Activated naive CD4-positive, alpha-beta T cell (primary cell): ENCODE measurements around the gene SCIN.
"Not testable (repeated sequence)": the region's sequence is repeated elsewhere in the genome, so short reads cannot be mapped to it uniquely, and the experiment has no call there.

Source experiments
- DNase-seq, 4 experiments: peaks; one replicate each; lab custom pipeline; 2025; lab: John Stamatoyannopoulos, UW

The SCIN gene

DNA sequence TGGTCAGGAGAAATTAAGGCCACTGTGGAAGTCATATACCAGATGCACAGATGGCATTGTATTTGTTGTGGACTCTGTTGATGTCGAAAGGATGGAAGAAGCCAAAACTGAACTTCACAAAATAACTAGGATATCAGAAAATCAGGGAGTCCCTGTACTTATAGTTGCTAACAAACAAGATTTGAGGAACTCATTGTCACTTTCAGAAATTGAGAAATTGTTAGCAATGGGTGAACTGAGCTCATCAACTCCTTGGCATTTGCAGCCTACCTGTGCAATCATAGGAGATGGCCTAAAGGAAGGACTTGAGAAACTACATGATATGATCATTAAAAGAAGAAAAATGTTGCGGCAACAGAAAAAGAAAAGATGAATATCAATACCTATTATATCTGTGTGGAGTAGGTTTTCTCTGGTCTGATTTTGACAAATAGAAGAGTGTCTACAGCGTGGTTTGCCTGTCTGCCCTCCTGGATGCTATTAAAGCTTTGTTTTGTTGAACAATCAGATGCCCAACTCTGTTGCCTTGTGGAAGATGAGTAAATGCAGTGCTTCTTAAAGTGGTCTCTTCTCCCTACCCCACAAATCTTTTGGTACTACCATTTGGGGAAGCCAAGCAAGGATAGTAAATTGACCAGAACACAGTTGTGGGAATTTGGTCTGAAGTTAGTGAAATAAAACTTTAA lies 118.1 kb downstream of the SCIN start:
- DNase-seq, result not testable (repeated sequence)

DNA sequence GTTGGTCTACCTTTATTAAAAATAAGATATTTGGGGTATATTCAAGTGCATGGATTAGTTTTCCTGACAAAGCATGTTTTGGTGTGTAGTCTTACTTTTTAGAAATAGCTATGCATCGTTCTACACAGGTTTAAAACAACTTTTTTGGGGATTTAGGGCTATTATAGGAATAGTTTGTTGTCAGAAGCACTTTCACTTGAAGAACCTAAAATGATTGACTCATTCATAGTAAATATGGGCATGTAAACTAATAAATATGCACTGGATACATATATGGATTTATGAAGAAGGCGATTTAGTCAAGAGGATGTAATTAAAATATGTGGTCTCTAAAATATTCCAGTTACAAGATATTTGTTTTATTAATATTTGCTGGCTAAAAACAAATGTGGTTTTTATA lies 118.9 kb downstream of the SCIN start:
- no peak for DNase-seq

DNA sequence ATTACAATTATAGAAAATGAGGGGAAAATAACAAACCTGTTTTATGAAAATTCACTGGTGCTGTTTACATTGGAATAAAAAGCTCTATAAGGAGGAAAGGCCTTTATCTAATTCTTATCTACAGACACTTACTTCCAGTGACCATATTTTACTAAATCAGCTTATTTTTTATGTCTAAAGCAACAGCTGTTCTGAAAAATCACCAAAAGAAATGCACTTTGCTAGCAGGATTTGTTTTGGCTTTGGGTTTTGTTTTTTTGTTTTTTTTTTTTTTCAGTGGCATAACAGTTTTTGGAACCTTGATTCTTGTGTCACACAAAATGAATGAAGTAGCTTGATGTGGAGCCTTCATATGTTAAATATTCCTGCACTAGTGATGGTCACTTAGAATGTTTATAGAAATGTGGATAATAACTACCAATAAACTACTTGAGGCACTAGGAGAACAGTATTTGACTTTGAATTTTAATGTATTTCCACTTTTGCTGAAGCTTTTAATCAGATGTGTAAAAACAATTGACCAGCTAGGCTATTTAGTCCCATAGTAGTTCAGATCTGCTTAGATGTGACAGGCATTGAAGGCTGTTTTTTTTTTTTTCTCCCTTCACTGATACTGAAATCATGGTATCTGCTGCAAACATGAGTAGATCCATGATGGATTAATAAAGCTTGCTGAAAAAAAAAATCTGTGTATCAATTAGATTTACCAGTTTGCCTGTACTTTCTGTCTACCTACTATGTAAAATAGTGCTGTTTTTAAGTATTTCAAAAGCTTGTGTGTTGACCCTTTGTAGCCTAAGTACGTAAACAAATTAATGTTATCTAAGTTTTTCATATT lies 119.7 kb downstream of the SCIN start:
- DNase-seq, result no peak

GRCh38 chr7:12691388-12691787 lies 120.9 kb downstream of the SCIN start:
- DNase-seq, result not testable (repeated sequence)

DNA sequence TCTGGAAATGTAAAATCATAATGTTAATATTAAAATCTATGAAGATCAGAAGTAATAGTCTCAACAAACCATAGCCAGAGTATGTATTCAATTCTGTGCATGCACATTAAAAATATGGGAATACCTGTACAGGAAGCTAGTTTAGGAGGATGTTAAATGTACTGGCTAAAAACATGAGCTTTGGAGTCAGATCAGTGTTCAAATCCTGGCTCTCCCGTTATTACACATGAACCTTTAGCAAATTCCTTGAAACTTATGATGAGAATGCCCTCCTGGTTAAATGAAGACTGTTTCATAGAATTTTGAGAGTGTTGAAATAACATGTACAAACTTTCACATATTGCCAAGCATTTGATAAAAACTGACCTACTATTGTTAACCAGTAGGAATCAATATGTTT lies 121.5 kb downstream of the SCIN start:
- DNase-seq, result no peak

GRCh38 chr7:12692479-12693259 lies 122.1 kb downstream of the SCIN start:
- no peak for DNase-seq

DNA sequence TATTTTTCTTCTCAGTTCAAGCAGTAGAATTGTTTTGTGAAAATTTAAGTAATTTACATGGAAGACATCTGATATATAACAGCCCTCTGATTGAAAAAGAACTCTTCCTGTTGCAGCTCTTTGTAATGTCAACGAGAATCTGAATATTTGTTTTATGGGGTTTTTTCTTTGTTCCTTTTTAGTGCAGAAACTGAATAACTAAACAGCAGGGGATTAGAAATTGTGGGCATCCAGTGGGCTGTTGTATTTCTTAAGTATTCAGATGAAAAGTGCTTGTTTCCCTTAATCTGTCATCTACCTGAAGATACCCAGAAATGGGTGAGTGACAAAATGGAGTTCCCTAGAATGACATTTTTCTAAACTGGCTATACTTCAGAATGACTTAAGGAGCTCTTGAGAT lies 124.3 kb downstream of the SCIN start:
- no peak for DNase-seq

- DNase-seq, result no peak
Measured at GRCh38 chr7:12695965-12696364, 125.4 kb downstream of the SCIN start.

GRCh38 chr7:12699299-12699698 lies 128.8 kb downstream of the SCIN start:
- DNase-seq, result no peak

DNA sequence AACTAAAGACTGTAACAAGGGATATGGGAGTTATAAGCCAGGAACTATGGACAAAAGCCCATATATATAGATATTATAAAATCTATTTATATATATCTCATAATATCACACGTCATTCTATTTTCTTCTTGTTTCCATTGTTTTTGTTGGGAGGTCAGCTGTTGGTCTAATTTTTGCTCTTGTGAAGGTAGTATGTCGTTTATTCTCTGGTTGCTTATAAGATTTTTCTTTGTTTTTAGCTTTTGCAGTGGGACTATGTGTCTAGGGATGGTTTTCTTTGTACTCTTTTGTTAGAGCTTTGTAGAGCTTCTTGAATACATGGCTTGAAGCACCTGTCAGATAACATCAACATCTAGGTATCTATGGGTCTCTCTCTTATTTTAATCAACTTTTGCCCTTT lies 130.9 kb downstream of the SCIN start:
- DNase-seq, result no peak

DNA sequence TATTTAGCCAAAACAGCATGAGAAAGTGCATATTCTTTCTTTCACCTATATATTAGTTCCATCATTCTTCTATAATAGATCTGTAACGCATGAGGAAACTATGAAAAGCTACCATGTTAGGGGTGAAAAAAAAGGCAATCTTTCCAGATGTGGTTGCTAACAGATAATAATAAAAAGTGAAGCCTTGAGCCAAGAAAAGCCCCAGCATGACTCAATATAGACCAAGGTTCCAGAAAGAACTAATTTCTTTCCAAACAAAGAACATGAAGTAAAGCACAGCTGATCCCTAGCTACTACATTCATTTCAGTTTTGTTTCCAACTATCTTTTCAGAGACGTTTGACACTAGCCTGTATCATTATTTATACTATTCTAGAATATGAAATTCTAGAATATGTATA lies 133.4 kb downstream of the SCIN start:
- DNase-seq, result no peak

DNA sequence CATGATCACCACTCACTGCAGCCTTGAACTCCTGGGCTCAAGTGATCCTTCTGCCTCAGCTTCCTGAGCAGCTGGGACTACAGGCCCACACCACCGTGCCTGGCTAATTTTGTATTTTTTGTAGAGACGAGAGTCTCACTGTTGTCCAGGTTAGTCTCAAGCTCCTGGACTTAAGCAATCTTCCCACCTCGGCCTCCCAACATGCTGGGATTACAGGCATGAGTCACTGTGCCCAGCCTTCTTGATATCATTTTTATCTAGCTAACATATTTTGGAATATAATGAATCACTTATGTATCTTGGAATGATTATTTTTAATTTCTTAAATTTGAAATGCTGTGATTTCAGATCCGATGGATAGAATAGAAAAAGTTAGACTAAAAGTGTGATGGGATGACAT lies 135.4 kb downstream of the SCIN start:
- no peak for DNase-seq

DNA sequence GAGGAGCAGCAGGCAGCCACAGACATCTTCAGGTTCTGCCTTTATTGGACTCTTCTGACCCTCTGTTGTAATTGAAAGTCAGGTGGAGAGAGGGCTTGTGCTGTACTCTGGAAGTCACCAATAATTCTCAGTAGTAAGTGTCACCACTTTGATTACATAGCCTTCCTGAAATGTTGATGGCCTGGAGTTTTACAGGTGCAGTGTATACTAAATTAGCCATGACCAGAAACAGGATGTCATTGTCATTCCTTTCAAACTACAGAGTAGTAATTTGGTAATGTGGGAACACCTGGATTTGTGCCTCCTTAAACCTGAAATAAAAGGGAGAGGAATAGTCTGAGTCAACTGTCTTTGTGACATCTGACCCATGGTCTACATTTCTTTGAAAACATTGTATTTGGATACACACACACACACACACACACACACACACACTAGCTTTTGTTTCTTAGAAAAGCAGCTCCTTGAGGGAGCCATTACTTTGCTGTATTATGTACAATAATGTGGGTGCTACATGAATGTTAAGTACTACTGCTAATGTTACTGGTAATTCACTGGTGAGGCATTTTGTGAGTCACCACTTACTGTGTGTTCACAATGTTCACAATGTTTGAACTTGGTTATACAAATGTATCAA lies 136.5 kb downstream of the SCIN start:
- no peak for DNase-seq

DNA sequence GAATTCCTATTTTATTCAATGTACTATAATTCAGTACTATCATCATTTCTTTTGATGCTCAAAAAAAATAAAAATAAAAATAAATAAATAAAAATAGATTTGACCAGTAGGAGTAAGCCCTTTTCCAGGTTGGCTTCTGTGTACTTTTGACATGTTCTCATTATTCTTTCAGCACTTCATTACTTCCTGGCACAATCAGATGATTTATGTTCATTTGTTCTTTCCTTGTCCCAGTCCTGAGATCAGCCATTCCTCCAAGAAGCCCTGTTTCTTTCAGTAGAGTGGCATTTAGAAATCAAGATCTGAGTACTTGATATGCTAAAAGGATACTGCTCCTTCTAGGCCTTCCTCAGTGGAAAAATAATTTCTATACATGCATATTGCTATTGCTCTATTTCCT lies 137.8 kb downstream of the SCIN start:
- DNase-seq, result no peak
